AG09319 (cell line): ENCODE measurements around the gene PPHLN1.

Source experiments
- DNase-seq: peaks from one replicate; pipeline ENCODE4 v3.0.0-alpha.2; 2010; ENCODE audit warnings: low read depth; ENCODE audit errors: extremely low read depth
- TF ChIP-seq, protein P1 (sequence below): IDR thresholded peaks from 2 replicates; pipeline ENCODE4 v1.5.1; 2011; ENCODE audit warnings: low read depth, mild to moderate bottlenecking, inconsistent platforms, low read length, moderate library complexity

Gene PPHLN1

GRCh38 chr12:42284157-42284556 lies 41.8 kb upstream of the PPHLN1 start:
- TF ChIP-seq, protein P1, sequence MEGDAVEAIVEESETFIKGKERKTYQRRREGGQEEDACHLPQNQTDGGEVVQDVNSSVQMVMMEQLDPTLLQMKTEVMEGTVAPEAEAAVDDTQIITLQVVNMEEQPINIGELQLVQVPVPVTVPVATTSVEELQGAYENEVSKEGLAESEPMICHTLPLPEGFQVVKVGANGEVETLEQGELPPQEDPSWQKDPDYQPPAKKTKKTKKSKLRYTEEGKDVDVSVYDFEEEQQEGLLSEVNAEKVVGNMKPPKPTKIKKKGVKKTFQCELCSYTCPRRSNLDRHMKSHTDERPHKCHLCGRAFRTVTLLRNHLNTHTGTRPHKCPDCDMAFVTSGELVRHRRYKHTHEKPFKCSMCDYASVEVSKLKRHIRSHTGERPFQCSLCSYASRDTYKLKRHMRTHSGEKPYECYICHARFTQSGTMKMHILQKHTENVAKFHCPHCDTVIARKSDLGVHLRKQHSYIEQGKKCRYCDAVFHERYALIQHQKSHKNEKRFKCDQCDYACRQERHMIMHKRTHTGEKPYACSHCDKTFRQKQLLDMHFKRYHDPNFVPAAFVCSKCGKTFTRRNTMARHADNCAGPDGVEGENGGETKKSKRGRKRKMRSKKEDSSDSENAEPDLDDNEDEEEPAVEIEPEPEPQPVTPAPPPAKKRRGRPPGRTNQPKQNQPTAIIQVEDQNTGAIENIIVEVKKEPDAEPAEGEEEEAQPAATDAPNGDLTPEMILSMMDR: no peak

GRCh38 chr12:42284876-42285275 lies 41.1 kb upstream of the PPHLN1 start:
- no peak for DNase-seq
- TF ChIP-seq, protein P1: no peak

More at GRCh38 chr12:42284157-42284556, 41.8 kb upstream of the PPHLN1 start:
- no peak for DNase-seq

DNA sequence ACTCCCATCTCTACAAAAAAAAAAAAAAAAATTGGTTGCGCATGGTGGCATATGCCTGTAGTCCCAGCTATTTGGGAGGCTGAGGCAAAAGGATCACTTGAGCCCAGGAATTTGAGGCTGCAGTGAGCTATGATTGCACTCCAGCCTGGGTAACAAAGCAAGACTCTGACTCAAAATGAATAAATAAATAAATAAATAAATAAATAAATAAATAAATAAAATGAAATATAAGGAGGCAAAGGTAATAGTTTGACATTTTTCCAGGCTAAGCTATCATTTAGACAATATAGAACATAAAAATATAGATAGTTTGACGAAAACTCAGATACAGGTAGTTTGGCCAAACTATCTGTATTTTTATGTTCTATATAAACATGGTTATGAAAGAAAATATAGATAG lies 40.5 kb upstream of the PPHLN1 start:
- TF ChIP-seq, protein P1: no peak

DNA sequence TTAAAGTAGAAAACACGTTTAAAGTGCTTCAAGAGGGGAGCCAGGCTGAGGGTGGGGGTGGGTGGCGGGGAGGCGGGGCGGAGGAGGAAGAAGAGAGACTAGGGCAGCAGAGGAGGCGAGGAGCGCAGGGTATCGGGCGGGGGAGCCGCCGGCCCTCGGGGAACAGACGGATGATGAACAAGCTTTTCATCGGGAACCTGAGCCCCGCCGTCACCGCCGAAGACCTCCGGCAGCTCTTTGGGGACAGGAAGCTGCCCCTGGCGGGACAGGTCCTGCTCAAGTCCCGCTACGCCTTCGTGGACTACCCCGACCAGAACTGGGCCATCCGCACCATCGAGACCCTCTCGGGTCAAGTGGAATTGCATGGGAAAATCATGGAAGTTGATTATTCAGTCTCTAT lies 39.2 kb upstream of the PPHLN1 start:
- TF ChIP-seq, protein P1: no peak
- DNase-seq: no peak

More for the DNA sequence above, 40.5 kb upstream of the PPHLN1 start:
- DNase-seq: no peak

DNA sequence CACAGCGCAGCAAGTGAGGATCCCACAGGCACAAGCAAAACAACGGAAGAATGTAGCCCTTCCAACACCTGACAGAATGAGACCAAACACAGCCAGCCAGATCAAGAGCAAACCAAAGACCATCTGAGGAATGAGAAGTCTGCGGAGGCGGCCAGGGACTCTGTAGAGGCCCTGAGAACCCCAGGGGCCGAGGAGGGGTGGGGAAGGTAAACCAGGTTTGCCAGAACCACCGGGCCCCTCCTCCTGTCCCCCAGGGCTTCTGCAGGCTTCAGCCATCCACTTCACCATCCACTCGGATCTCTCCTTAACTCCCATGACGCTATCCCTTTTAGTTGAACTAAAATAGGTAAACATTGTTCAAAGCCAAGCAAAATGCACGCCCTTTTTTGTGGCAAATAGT lies 37.4 kb upstream of the PPHLN1 start:
- TF ChIP-seq, protein P1: no peak
- no peak for DNase-seq

DNA sequence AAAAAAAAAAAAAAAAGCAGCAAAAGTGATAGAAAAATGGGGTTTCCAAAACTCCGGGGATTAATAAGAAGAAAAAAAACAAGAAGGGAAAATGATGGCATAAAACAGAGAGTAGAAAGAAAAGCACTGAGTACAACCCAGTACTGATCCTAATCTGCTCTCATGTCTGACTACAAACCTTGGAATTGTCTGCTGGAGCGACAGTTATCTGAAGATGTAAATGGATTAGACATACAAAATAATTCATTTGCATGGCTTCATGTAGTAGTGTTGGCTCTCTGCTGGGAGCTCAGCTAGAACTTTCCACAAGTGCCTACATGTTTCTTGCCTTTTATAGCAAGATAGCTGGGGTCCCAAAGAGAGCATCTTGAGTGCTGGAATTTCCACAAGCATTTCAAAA lies 34.3 kb upstream of the PPHLN1 start:
- DNase-seq: no peak
- TF ChIP-seq, protein P1: no peak

DNA sequence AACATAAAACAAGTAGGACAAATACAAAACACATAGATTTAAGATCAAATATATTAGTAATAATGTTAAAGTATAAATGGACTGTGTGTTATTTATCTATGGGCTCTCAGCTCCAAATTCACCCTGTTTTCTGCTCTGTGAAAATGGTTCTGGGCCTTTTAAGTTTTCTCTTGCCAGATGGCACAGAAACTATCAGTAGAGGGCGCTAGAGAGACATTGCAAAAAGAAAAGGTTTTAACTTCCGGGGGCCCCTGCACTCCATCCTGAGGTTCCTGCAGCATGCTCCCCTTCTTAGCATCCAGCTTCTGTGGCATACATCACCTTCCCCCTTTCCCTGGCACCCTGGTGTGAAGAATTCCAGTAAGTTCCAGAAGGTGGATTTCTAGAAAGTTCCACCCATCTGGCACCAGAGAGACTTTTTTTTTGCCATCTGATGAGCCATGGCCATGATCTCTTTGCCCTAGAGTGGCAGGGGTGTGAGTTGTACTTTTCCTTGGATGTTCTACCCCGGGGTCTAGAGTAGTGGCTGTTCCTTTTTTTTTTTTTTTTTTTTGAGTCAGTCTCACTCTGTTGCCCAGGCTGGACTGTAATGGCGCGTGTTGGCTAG lies 29.4 kb upstream of the PPHLN1 start:
- no peak for DNase-seq
- TF ChIP-seq, protein P1: peak; percentile 28
